ENCODE measurements around the gene TUBB1. TPM values are rescaled to one million over a fixed set of nuclear protein-coding genes. Genes with fewer than 3 reads are reported as not detected.
"Not testable (repeated sequence)": the region's sequence is repeated elsewhere in the genome, so short reads cannot be mapped to it uniquely, and the experiment has no call there.

The TUBB1 gene
- polyA plus RNA-seq, 3 donors: 0.10 to 0.34 (median 0.10) TPM

DNA sequence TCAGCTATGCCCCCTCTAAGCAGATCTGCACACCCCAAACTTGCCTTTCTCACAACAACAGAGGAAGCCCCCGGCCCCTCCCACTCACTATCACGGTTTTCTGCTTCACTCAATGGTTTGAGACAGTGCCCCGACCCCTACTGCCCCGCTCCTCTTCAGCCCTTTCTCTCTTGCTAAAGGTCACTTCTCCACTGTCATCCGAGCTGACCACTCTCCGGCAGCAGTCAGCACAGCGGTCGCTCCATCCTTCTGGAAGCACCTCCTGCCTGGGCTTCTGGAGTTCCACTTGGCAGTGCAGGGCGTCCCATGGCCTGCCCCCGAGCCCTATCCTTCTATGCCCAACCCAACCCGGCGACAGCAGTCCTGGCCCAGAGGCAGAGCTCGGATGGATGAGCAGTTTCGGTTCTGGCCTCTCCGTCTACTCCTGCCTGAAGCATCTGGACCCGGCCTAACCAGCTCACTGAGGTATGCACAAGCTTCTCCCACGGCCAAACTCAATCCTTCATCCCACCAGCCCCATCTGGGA lies 16.3 kb upstream of the TUBB1 start:
- 84 to 88% (median 88%) methylated on average over 17 of the region's 17 CpGs for WGBS, 3 donors
- no peak overlapping the region for H3K27ac ChIP-seq (ENCODE audit: low read depth, low read length)

DNA sequence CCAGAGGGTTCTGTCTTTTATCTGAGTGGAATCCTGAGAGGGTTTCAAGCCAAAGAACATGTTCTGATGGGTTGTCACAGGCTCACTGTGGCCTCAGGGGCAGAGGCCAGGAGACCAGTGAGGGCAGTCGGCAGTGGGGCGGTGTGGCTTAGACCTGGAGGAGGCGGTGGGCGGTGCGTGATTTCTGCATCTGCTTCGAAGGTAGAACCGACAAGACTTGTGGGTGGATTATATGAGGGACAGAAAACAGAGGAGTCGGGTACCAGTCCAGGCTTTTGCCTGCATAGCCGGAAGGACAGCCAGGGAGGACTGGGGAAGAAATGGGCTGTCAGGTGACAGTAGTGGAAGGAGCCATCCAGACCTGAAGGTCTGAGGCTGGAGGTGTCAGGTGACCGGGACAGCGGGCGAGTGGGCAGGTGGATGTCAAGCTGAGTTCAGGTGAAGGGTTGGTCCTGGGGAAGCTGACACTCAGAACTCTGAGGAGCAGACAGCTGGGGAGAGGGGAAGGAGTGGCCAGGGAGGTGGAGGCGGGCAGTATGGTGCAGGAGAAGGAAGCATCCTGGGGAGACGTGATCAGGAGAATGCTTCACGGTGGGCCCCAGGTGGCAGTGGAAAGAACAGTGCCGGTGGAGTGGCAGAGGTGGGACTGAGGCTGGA lies 15.3 kb upstream of the TUBB1 start:
- 75 to 81% (median 78%) methylated on average over 16 of the region's 16 CpGs for WGBS, 3 donors
- H3K27ac ChIP-seq (ENCODE audit: low read depth, low read length): no peak overlapping the region

DNA sequence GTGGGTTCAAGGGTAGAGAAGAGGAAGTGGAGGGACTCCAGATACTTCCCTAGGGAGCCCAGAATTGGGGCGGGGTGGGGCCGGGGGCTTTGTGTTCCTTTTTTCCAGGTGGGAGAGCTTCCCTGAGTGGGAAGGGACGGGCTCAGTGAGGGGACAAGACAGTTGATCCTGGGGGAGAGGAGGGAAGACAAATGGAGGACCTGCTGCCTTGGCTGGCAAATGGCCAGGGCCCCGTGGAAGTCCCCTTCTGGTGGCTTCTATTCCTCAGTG lies 14.8 kb upstream of the TUBB1 start:
- H3K27ac ChIP-seq (ENCODE audit: low read depth, low read length): no peak overlapping the region
- WGBS, 3 donors: 33 to 62% (median 42%) methylated on average over 4 of the region's 4 CpGs

DNA sequence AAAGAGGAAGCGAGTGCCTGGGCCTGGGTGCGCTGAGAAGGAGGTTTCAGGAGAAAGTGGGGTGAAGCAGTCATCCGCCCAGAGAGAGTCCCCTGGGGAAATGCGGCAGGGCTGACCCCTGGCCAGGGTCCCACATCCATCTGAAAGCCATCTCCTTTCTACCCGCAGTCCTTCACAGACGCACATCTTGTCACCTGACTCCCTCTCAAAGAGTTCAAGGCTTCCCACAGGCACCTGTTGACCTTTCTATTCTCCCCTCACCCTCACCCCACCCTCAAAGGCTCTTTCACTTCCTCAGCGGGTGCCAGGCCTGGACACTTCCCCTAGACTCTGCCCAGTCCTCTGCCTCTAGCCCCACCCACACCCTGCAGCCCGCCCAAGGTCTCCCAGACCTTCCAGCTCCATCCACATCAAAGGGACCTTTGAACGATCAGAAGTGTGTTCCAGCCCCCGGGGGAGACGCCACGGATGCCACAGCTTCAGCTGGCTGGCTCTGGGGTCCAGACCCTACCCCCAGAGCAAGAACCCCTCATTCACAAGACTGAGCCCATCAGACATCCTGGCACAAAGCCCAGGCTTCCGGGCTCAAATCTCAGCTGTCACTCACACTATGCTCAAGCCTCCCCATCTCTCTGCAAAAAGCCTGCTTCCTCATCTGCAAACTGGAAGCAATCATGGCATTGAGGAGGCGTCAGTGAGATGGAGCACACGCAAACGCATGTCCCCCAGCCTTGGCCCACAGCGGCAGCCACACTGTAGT lies 14.3 kb upstream of the TUBB1 start:
- peak overlapping the region; percentile 2 for H3K27ac ChIP-seq (ENCODE audit: low read depth, low read length)
- WGBS, 3 donors: 29 to 51% (median 29%) methylated on average over 17 of the region's 17 CpGs

DNA sequence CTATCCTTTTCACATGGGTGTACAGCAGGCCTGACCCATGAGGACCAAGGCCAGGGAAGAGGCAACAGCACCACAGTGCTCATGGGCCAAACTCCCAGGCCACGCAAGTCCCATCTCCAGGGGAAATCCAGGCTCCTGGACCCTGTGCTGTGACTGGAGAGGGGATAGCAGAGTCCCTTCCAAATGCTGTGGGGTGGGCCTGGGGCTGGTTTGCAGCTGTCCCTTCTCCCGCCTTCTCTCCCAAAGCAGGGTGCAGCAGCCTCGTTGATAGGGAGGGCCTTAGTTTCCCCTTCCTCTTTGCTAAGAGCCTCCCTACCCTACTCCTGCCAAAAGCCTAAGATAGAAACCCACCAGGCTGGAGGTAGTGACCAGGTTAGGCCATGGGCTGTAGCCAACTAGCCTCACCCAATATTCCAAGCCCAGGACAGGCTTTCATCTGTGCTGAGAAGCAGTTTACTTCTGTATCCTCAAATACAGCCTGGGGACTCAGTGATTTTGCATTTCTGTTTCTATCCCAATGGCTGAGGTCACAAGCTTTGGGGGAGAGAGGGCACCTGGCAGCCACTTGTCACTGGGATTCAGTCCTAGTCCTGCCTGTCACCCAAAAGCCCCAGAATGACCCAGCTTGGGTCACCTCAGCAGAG lies 13.6 kb upstream of the TUBB1 start:
- 66 to 85% (median 69%) methylated on average over 3 of the region's 3 CpGs for WGBS, 3 donors
- no peak overlapping the region for H3K27ac ChIP-seq (ENCODE audit: low read depth, low read length)

DNA sequence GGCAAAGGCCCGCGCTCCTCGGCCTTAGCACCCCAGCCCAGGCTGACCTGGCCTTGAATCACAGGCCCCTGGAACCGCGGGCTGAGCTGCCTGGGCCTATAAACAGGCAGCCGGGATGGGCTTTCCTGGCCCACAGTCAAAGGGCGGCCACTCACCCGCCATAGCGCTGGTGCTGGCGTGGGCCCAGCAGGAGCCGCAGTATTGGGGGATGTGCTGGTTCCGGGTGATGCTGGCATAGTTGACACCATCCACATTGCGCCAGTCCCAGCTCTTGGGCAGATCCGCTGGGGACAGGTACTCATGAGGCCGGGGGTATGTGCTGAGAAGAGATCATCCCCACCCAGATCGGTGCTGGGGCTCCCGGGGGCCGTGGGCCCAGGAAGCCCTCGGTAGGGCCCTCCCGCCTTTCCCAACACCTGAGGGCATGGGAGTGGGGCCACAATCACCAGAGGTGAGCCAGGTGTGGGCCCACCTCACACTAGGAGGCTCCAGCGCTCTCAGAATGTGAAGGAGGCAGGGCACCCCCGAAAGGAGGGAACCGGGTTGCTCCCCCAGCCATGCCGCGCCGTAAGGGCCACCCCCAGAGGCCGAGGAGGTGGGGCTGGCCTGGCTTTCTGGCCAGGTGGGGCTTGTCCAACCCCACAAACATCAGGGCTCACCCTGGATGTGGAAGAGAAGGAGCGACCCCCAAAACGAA lies 12.9 kb upstream of the TUBB1 start:
- 29 to 40% (median 36%) methylated on average over 29 of the region's 29 CpGs for WGBS, 3 donors
- H3K27ac ChIP-seq (ENCODE audit: low read depth, low read length): peak overlapping the region; percentile 69

DNA sequence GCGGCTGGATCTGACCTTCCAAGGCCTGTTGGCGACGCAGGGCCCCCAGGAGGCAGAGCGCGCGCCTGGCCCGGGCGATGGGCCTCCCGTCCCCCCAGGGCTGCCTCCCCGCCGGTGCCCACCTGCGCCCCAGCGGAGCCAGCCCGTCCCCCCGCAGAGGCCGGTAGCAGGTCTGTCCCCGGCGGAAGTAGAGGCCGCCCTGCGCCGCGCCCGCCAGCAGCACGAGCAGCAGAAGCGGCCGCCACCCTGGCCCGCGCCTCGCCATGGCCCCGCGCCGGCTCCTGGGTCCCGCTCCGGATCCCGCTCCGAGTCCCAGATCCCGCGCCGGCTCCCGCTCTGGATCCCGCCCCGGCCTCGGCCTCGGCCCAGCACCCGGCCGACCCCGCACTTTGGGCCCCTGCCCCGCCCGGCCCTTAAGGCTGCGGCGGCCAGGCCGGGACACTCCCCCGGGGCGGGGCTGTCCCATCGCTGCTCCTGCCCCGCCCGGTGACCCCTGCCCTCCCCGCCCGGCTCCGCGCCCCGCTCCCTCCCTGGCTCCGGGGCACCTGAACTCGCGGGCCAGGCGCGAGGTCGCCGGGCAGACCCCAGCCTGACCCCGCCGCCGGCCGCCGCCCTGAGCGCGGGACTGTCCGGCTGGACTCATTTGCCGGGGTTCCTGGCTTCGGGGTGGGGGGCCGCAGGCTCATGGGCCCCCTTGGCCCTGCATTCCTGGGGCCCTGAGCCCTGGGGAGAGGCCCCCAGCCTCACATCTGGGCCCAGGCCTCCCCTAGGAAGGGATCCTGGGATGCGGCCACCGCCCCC lies 12.2 kb upstream of the TUBB1 start, which contains the start of gene CTSZ:
TSS of gene CTSZ (minus strand) at position 391 of the 801 bp plus-strand sequence. CDS start at position 265, 126 bp downstream.
- WGBS, 3 donors: 2 to 7% (median 4%) methylated on average over 35 to 82 of the region's 82 CpGs
- peak within 1 kb of the TSS; percentile 69 for H3K27ac ChIP-seq (ENCODE audit: low read depth, low read length)

DNA sequence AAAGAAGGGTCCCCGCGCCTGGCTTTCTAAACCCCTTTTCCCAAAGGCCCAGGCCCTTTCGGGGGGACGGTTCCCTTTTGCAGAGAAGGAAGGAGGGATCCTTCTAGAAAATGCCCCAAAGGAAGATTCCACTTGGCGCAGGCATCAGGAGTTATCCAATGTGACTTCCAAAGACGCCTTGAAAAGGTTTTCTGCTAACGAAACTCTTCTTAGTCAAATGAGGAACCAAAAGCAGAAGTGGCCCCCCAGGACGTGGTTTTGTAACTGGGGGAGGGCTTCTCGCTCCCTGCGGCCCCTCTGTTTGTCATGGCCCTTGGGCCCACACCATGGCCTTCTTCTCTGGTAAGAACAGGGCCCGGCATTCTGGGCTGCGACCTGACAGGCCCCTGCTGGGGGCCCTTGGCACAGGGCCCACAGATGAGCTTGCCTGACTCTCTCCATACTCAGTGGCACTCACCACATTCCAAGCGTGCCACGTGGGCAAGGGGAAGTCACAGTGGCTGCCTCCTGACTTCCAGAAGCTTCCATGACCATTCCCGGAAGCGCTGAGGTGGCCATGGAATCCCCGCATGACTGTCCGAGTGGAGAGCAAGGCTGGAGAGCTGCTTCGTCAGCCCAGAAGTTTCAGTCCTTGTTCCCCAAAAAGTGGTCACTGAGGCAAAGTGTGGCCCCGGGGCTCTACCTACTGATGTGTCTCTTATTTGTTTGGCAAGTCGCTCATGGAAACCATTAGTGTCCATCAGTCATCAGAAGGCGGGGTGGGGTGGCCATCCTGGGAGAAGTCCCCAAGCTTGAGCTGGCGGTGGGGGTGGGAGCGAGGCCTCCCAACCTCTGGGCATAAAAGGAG lies 11.3 kb upstream of the TUBB1 start:
- WGBS, 3 donors: 65 to 88% (median 68%) methylated on average over 24 of the region's 24 CpGs
- H3K27ac ChIP-seq (ENCODE audit: low read depth, low read length): no peak overlapping the region

DNA sequence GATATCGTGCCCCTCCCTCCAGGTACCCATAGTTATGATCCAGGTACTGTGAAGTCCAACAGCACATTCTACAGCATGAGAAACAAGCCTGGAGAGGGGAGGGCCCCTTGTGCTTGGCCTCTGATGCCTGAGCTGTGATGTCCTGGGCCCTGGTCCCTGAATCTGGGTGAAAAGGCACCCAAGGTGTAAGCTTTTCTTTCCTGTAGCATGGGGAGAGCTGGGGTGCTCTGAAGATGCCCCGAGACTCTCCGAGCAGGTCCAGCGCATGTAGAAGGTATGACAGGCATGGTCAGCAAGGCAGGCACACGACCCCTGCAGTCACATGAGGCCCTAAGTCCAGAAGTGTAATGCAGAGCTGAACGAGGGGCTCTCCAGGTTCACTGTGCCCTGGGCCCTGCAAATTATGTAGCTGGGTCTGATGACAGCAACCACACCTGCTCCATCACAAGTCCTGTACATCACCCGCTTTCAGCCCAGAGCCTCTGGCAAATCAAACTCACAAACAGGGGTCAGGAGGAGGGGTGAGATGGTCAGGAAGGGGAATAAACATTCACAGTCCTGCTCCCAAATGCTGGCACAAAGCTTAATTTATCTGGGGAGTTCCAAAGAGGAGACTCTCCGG lies 10.4 kb upstream of the TUBB1 start:
- 84 to 87% (median 86%) methylated on average over 8 of the region's 8 CpGs for WGBS, 3 donors
- H3K27ac ChIP-seq (ENCODE audit: low read depth, low read length): no peak overlapping the region

DNA sequence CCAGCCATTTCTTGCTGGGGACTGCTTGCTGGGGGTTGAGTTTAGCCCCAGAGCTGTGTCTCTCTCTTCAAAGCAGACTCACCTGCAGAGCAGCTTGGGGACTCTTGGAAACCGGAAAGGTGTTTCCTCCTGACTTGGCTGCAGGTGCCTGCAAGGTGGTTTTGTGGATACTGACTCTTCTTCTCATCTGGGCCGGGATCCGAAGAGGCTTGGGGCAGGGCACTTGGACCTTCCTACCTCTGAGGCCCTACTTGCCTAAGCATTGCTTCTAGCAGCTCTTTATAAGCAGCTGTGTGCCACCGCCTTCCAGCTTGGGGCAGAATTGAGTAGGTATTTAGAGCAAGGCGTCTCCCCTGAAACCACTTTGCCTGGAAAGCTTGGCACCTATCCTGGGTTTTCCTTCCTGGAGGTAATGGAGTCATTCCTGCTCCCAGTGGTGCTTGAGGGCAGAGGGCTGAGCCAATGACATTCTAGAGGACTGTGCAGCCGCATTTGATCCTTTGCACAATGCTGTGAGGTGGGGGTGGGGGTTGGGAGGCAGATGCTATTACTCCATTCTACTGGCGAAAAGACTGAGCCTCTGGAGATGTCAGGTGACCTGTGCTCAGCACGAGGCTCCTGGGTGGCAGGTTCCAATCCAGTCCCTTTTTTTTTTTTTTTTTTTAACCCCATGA lies 8.8 kb upstream of the TUBB1 start:
- WGBS, 3 donors: 69 to 73% (median 73%) methylated on average over 8 of the region's 8 CpGs
- H3K27ac ChIP-seq (ENCODE audit: low read depth, low read length): no peak overlapping the region

DNA sequence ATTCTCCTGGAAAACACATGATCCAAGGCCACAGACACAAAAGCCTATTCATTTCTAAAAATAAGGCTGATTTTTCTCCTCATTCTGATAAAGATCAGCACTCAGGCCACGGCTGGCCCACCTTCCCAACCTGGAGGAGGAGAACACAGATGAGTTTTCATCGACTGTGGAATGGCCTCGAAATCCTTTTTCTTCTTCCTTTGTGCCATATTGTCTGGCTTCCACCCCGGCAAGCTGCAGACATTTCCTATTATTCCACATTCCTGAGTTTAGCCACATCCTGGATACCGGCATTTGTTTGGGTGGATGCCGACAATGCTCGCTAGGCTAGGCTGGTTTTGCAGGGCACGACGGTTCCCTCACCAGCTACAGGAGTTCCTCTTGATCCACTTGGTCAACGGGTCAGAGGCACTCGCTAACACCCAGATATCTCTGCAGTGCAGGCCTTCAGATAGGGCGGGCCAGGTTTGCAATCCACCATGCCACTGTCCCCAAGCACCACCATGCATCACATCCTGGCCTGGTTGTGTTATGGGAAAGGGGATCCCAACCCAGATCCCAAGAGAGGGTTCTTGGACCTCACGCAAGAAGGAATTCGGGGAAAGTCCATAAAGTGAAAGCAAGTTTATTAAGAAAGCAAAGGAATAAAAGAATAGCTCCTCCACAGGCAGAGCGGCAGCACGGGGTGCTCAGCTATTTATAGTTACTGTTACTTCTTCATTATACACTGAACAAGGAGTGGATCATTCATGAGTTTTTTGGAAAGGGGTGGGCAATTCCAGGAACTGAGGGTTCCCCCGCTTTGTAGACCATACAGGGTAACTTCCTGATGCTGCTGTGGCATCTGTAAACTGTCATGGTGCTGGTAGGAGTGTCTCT lies 8.0 kb upstream of the TUBB1 start:
- H3K27ac ChIP-seq (ENCODE audit: low read depth, low read length): no peak overlapping the region
- WGBS, 3 donors: 51 to 64% (median 57%) methylated on average over 17 of the region's 17 CpGs

DNA sequence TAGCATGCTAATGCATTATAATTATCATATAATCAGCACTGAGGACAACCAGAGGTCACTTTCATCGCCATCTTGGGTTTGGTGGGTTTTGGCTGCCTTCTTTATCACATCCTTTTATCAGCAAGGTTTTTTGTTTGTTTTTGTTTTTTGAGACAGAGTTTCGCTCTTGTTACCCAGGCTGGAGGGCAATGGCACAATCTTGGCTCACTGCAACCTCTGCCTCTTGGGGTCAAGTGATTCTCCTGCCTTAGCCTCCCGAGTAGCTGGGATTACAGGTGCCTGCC lies 7.4 kb upstream of the TUBB1 start:
- H3K27ac ChIP-seq (ENCODE audit: low read depth, low read length): not testable (repeated sequence)
- WGBS, 3 donors: 92 to 95% (median 92%) methylated on average over 3 of the region's 3 CpGs

DNA sequence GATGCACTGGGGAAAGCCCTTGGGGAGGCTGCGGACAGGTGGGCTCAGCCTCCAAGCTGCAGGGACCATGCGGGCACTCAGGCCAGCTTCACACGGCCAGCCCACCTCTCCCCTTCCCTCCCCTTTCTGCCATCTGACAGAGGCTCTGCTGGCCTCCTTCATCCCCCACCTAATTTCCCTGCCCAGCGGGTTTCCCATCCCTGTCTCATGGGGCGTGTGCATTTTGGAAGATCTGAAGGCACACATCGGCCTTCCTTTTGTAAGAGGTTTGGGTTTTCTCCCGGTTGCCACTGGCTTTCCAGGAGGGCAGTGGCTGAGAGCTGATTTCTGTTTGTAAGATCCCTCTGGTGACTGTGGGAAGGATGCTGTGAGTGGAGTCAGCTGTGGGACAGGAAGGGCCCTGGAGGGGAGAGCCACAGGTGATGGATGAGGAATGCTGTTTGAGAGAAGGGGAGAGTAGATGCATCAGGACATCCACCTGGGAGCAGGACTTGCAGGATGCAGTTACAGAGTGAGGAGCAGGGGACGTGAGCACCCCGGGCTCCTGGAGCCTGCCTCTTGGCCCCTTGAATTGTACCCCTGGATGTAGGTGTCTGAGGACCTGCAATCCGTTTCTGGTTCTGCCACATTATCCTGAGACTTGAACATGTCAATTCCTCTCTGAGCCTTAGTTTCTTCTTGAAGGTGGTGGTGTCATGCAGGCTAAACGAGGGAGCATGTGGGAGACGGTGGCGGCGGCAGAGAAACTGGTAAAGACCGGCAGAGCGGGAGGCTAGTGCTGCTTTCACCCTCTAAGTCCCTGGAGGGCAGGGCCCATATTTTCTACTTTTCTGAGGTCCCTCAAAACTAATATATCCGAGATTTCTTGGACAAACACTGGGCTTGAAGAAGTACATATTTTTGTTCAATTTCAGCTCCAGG lies 5.9 kb upstream of the TUBB1 start:
- no peak overlapping the region for H3K27ac ChIP-seq (ENCODE audit: low read depth, low read length)
- 86 to 91% (median 90%) methylated on average over 16 to 17 of the region's 17 CpGs for WGBS, 3 donors

DNA sequence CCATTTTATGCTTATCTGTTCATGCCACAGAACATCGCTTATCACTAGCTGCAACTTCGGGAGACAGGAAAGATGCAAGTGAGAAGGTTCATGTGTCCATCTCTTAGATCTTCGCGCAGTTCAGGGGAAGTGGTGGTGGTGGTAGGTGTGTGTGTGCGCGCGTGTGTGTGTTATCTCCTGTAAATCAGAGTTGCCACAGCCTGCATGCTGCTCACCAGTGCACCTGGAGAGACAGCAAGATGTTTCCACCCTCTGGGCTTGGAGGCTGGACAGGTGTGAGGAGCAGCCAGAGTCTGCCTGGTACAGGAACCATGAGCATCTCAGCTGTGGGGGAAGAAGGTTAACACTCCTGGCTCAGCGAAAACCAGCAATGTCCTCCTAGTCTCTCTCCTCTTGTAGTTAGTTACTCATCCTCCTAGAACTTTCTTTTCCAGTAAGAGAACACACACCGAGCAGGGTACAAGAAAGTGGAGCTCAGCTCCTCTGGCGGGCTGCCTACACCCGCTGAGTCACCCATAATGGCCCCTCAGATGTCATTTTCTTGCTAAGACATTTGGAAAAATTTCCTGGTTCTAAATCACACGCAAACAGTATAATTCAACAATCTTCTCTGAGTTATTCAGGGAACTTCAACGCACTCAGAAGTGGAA lies 5.1 kb upstream of the TUBB1 start:
- 65 to 77% (median 66%) methylated on average over 13 of the region's 13 CpGs for WGBS, 3 donors
- no peak overlapping the region for H3K27ac ChIP-seq (ENCODE audit: low read depth, low read length)
